Hepatocyte (in vitro differentiated cells): Measurements from ENCODE around the gene NOX5.

Experiments used
- CTCF ChIP-seq: fragments of 200-600 bp; sonication (generic); IDR thresholded peaks from 2 replicates; pipeline ENCODE4 v1.5.1; 2016; ENCODE audit warnings: antibody characterized with exemption, mild to moderate bottlenecking; ENCODE audit not compliant: poor library complexity
- EZH2 ChIP-seq: fragments of 200-600 bp; sonication (generic); IDR thresholded peaks from 2 replicates; pipeline ENCODE4 v1.6.1; 2016; ENCODE audit warnings: antibody characterized with exemption, mild to moderate bottlenecking, borderline replicate concordance

- TF ChIP-seq CTCF (no peak), EZH2 (no peak)
Observed at GRCh38 chr15:69035918-69036258, 21.4 kb downstream of the NOX5 start.
